Testis (tissue), 3 donors: ENCODE results near the gene SNRNP48. TPM values are rescaled to one million over a fixed set of nuclear protein-coding genes. Genes with fewer than 3 reads are reported as not detected.

Experiments used
- DNase-seq: peaks from one replicate; pipeline ENCODE4 v3.0.0-alpha.2; 2019
- H3K27ac ChIP-seq, 2 donors: fragments of 200-600 bp; sonication (generic); one replicate each; pipeline ENCODE4 v1.5.1; 2019
- H3K27me3 ChIP-seq: fragments of 200-600 bp; sonication (generic); one replicate; pipeline ENCODE4 v1.5.1; 2019
- H3K36me3 ChIP-seq: fragments of 200-600 bp; sonication (generic); one replicate; pipeline ENCODE4 v1.5.1; 2017; ENCODE audit warnings: low read depth; ENCODE audit errors: missing control alignments
- H3K4me1 ChIP-seq: fragments of 200-600 bp; sonication (generic); one replicate; pipeline ENCODE4 v1.5.1; 2019
- H3K4me3 ChIP-seq, 2 donors: fragments of 200-600 bp; sonication (generic); one replicate each; pipeline ENCODE4 v1.5.1; 2017 to 2019
- H3K9me3 ChIP-seq: fragments of 200-600 bp; sonication (generic); one replicate; pipeline ENCODE4 v1.5.1; 2017
- CTCF ChIP-seq, 3 experiments: fragments of 450-650 bp in 2 of 3; fragments of 200-600 bp in 1 of 3; sonication (generic) in 1 of 3; IDR thresholded peaks; one replicate each; pipeline ENCODE4 v1.5.1; 2016 to 2019; ENCODE audit warnings: antibody characterized with exemption in 3 of 3, mild to moderate bottlenecking in 2 of 3, moderate library complexity in 1 of 3
- POLR2A ChIP-seq: fragments of 450-650 bp; IDR thresholded peaks from one replicate; pipeline ENCODE4 v1.6.1; 2017; ENCODE audit warnings: antibody characterized with exemption, mild to moderate bottlenecking, moderate library complexity
- WGBS, 2 donors: methylation state at CpG; one replicate each; pipeline ENCODE4 v1.1.5; 2018; 5-methylcytosine and 5-hydroxymethylcytosine counted together
- intact Hi-C: fragments of 100-400 bp; cut with DNase I; formaldehyde crosslinking; loops from one replicate; pipeline ENCODE4 v1.15.1; 2023; ENCODE audit warnings: low total_unique reads
- polyA plus RNA-seq: library from polyadenylated mRNA; stranded (reverse); fragments of 350-450 nt; fragmentation: Illumina TruSeq; extraction: RNeasy Lipid Tissue Mini Kit (QIAGEN cat#74804); gene quantifications from one replicate; pipeline ENCODE4 v1.2.3, GENCODE V29; 2014; ENCODE audit warnings: low read depth, low replicate concordance; ENCODE audit not compliant: insufficient read depth
- total RNA-seq, 2 donors: library from RNA; depleted of rRNA; stranded (reverse); fragments of >200 nt; gene quantifications; one replicate each; pipeline ENCODE4 v1.2.3, GENCODE V29; 2016

Gene SNRNP48
- total and polyA plus RNA-seq, 3 donors from 2014 or later, result 5.6 to 10.7 (median 8.5) TPM

GRCh38 chr6:7628909-7629308 lies 38.9 kb downstream of the SNRNP48 start:
- no peaks in the 10 kb centered on the region for H3K9me3 ChIP-seq
- H3K36me3 ChIP-seq, result no peaks in the 10 kb centered on the region
- no peaks in the 10 kb centered on the region for H3K27me3 ChIP-seq
- TF ChIP-seq POLR2A, result no peak
- no peak overlapping the region for H3K4me3 ChIP-seq
- no peak overlapping the region for H3K27ac ChIP-seq
- no peaks in the 10 kb centered on the region for H3K4me1 ChIP-seq
- 77 to 88% methylated on average over 11 of the region's 11 CpGs for WGBS, 2 donors
- intact Hi-C loops, result no loop called here
- no peak for DNase-seq

GRCh38 chr6:7629321-7629720 lies 39.3 kb downstream of the SNRNP48 start:
- no peak for TF ChIP-seq CTCF (IDR thresholded peaks at IDR 0.05)
- TF ChIP-seq POLR2A, result no peak
- no peak overlapping the region for H3K27ac ChIP-seq
- no peak for DNase-seq
- H3K9me3 ChIP-seq, result no peaks in the 10 kb centered on the region
- 52 to 54% methylated on average over 2 of the region's 2 CpGs for WGBS, 2 donors
- H3K4me1 ChIP-seq, result no peaks in the 10 kb centered on the region
- H3K27me3 ChIP-seq, result no peaks in the 10 kb centered on the region
- no peak overlapping the region for H3K4me3 ChIP-seq
- intact Hi-C loops, result no loop called here
- H3K36me3 ChIP-seq, result no peaks in the 10 kb centered on the region

- Histone ChIP-seq H3K9me3 (no peaks in the 10 kb centered on the region), H3K4me1 (no peaks in the 10 kb centered on the region), H3K27me3 (no peaks in the 10 kb centered on the region), H3K4me3 (no peak overlapping the region), H3K36me3 (no peaks in the 10 kb centered on the region), H3K27ac (no peak overlapping the region)
- intact Hi-C loops, result no loop called here
- 90 to 93% methylated on average over 5 of the region's 5 CpGs for WGBS, 2 donors
- TF ChIP-seq CTCF (IDR thresholded peaks at IDR 0.05), result no peak
- no peak for TF ChIP-seq POLR2A
- no peak for DNase-seq
These were observed 40.8 kb downstream of the SNRNP48 start for GRCh38 chr6:7630792-7631191.

- TF ChIP-seq POLR2A, result no peak
- intact Hi-C loops, result no loop called here
- Histone ChIP-seq H3K27ac (no peak overlapping the region), H3K4me1 (no peaks in the 10 kb centered on the region), H3K9me3 (no peaks in the 10 kb centered on the region), H3K36me3 (no peaks in the 10 kb centered on the region), H3K27me3 (no peaks in the 10 kb centered on the region), H3K4me3 (no peak overlapping the region)
- 28 to 40% methylated on average over 5 of the region's 5 CpGs for WGBS, 2 donors
- no peak for DNase-seq
These were observed 41.5 kb downstream of the SNRNP48 start for GRCh38 chr6:7631466-7631865.

GRCh38 chr6:7632501-7633290 lies 42.7 kb downstream of the SNRNP48 start:
- no peaks in the 10 kb centered on the region for H3K9me3 ChIP-seq
- H3K4me1 ChIP-seq, result no peaks in the 10 kb centered on the region
- no peaks in the 10 kb centered on the region for H3K36me3 ChIP-seq
- intact Hi-C loops, result no loop called here
- no peak overlapping the region for H3K4me3 ChIP-seq
- no peaks in the 10 kb centered on the region for H3K27me3 ChIP-seq
- 61 to 68% methylated on average over 9 of the region's 9 CpGs for WGBS, 2 donors
- no peak overlapping the region for H3K27ac ChIP-seq
- no peak for TF ChIP-seq CTCF (IDR thresholded peaks at IDR 0.05)
- DNase-seq, result no peak

GRCh38 chr6:7633361-7633760 lies 43.4 kb downstream of the SNRNP48 start:
- no peaks in the 10 kb centered on the region for H3K9me3 ChIP-seq
- no peaks in the 10 kb centered on the region for H3K4me1 ChIP-seq
- no peaks in the 10 kb centered on the region for H3K27me3 ChIP-seq
- intact Hi-C loops, result no loop called here
- no peak overlapping the region for H3K4me3 ChIP-seq
- WGBS, 2 donors, result 33 to 35% methylated on average over 4 of the region's 4 CpGs
- no peaks in the 10 kb centered on the region for H3K36me3 ChIP-seq
- no peak for DNase-seq
- no peak for TF ChIP-seq CTCF (IDR thresholded peaks at IDR 0.05)
- no peak for TF ChIP-seq POLR2A
- H3K27ac ChIP-seq, result no peak overlapping the region
